SK-N-SH (cell line): ENCODE data around the gene BTBD18. TPM values are rescaled to one million over a fixed set of nuclear protein-coding genes. Genes with fewer than 3 reads are reported as not detected.

Experiments
- CTCF ChIA-PET: fragments of 300-600, 350-600 bp; formaldehyde crosslinking; extraction: SDS; loops from one replicate; lab custom pipeline; 2021; lab: Yijun Ruan, JAX
- POLR2A ChIA-PET: fragments of 350-600 bp; sonication (Branson Sonifier 250); formaldehyde crosslinking; extraction: SDS; loops from one replicate; lab custom pipeline; 2020; ENCODE audit warnings: antibody characterized with exemption, inconsistent platforms; lab: Yijun Ruan, JAX
- DNase-seq: peaks from one replicate; pipeline ENCODE4 v3.0.0; 2012
- H2AFZ ChIP-seq: fragments of 200-600 bp; sonication (generic); 2 replicates; pipeline ENCODE4 v1.8.1; 2016; ENCODE audit warnings: antibody characterized with exemption, mild to moderate bottlenecking, low read depth
- H3F3A ChIP-seq: fragments of 200-600 bp; sonication (generic); replicated peaks from 2 replicates; pipeline ENCODE3; 2016; ENCODE audit warnings: antibody characterized with exemption, mild to moderate bottlenecking; ENCODE audit not compliant: insufficient read depth
- H3K27ac ChIP-seq, 2 experiments: fragments of 200-500 bp in 1 of 2; fragments of 200-600 bp in 1 of 2; sonication (Bioruptor generic) in 1 of 2; sonication (generic), shearing (Covaris generic) in 1 of 2; 2 replicates each; pipeline versions ENCODE4 v1.5.1 to v1.6.1; 2014 to 2016; ENCODE audit warnings: low read depth in 2 of 2, inconsistent platforms in 1 of 2, low read length in 1 of 2, mild to moderate bottlenecking in 1 of 2, mixed read lengths in 1 of 2
- H3K27me3 ChIP-seq: fragments of 200-600 bp; sonication (generic), shearing (Covaris generic); 2 replicates; pipeline ENCODE4 v1.6.1; 2016; ENCODE audit warnings: mixed run types; ENCODE audit not compliant: insufficient read depth
- H3K36me3 ChIP-seq, 2 experiments: fragments of 200-500 bp in 1 of 2; fragments of 200-600 bp in 1 of 2; sonication (Bioruptor generic) in 1 of 2; sonication (generic) in 1 of 2; replicated peaks in 1 of 2; 2 replicates each; pipeline versions ENCODE3 to v1.5.1; 2014 to 2016; ENCODE audit warnings: low read length in 1 of 2, mild to moderate bottlenecking in 1 of 2; ENCODE audit not compliant: insufficient read depth in 2 of 2, control insufficient read depth in 1 of 2
- H3K4me1 ChIP-seq, 2 experiments: fragments of 200-500 bp in 1 of 2; fragments of 200-600 bp in 1 of 2; sonication (Bioruptor generic) in 1 of 2; sonication (generic), shearing (Covaris generic) in 1 of 2; 2 replicates each; pipeline versions ENCODE4 v1.5.1 to v1.6.1; 2014 to 2016; ENCODE audit warnings: low read depth in 1 of 2, low read length in 1 of 2, mixed run types in 1 of 2; ENCODE audit not compliant: insufficient read depth in 2 of 2, control insufficient read depth in 1 of 2
- H3K4me2 ChIP-seq: fragments of 200-600 bp; sonication (generic), shearing (Covaris generic); 2 replicates; pipeline ENCODE4 v1.6.1; 2017; ENCODE audit warnings: mixed run types
- H3K4me3 ChIP-seq, 2 experiments: fragments of 200-500 bp in 1 of 2; fragments of 200-600 bp in 1 of 2; sonication (Bioruptor generic) in 1 of 2; sonication (generic), shearing (Covaris generic) in 1 of 2; 2 replicates each; pipeline versions ENCODE4 v1.5.1 to v1.8.1; 2014 to 2016; ENCODE audit warnings: low read depth in 2 of 2, inconsistent platforms in 1 of 2, low read length in 1 of 2, mild to moderate bottlenecking in 1 of 2, mixed read lengths in 1 of 2, moderate library complexity in 1 of 2
- H3K79me2 ChIP-seq: fragments of 200-600 bp; sonication (generic); 2 replicates; pipeline ENCODE4 v1.8.1; 2017; ENCODE audit warnings: mild to moderate bottlenecking; ENCODE audit not compliant: insufficient read depth
- H3K9ac ChIP-seq: fragments of 200-600 bp; sonication (generic); 2 replicates; pipeline ENCODE4 v1.6.1; 2017; ENCODE audit warnings: mixed run types
- H3K9me2 ChIP-seq: fragments of 200-600 bp; sonication (generic); 2 replicates; pipeline ENCODE4 v1.6.1; 2017; ENCODE audit warnings: mixed run types
- H3K9me3 ChIP-seq: fragments of 200-600 bp; sonication (generic); 2 replicates; pipeline ENCODE4 v1.6.1; 2017; ENCODE audit warnings: mixed run types, mild to moderate bottlenecking, moderate library complexity
- H4K20me1 ChIP-seq: fragments of 200-600 bp; sonication (generic); 2 replicates; pipeline ENCODE4 v1.6.1; 2017; ENCODE audit warnings: mild to moderate bottlenecking, mixed run types; ENCODE audit not compliant: insufficient read depth
- CHD2 ChIP-seq: fragments of 150-350 bp; IDR thresholded peaks from 2 replicates; pipeline ENCODE4 v1.6.1; 2018; ENCODE audit warnings: low read length; ENCODE audit not compliant: partially characterized antibody
- GATA2 ChIP-seq: sonication (generic); formaldehyde crosslinking; IDR thresholded peaks from 2 replicates; pipeline ENCODE4 v1.5.0; 2020; ENCODE audit warnings: mild to moderate bottlenecking, missing genetic modification reagents
- MEF2A ChIP-seq: IDR thresholded peaks from 2 replicates; pipeline ENCODE4 v1.4.0; 2012; ENCODE audit warnings: low read depth, borderline replicate concordance
- RAD21 ChIP-seq: IDR thresholded peaks from 2 replicates; pipeline ENCODE4 v1.6.1; 2012; ENCODE audit warnings: mild to moderate bottlenecking, low read length
- SIN3A ChIP-seq: IDR thresholded peaks from 2 replicates; pipeline ENCODE4 v1.6.1; 2012; ENCODE audit warnings: low read depth, mild to moderate bottlenecking, low read length, moderate library complexity, borderline replicate concordance
- TAF1 ChIP-seq: IDR thresholded peaks from 2 replicates; pipeline ENCODE4 v1.6.1; 2012; ENCODE audit warnings: low read depth, mild to moderate bottlenecking, low read length, moderate library complexity, borderline replicate concordance
- TCF12 ChIP-seq: IDR thresholded peaks from 2 replicates; pipeline ENCODE4 v1.4.0; 2012
- WGBS: methylation state at CpG from one replicate; pipeline ENCODE4 v1.1.6; 2017; ENCODE audit warnings: low lambda C conversion rate; 5-methylcytosine and 5-hydroxymethylcytosine counted together
- polyA plus RNA-seq, 3 experiments: library from polyadenylated mRNA; depleted of rRNA; stranded (reverse); fragments of >200 nt; gene quantifications; 2 replicates each; pipeline ENCODE4 v1.2.3, GENCODE V29; 2012
- TF ChIP-seq, protein P1 (sequence below): IDR thresholded peaks from 2 replicates; pipeline ENCODE4 v1.6.1; 2012; ENCODE audit warnings: mild to moderate bottlenecking, low read depth, low read length, moderate library complexity
- TF ChIP-seq, protein P2 (sequence below): IDR thresholded peaks from 2 replicates; pipeline ENCODE4 v1.4.0; 2012; ENCODE audit warnings: low read depth
- TF ChIP-seq, protein P3 (sequence below): fragments of 150-350 bp; IDR thresholded peaks from 2 replicates; pipeline ENCODE4 v1.6.1; 2017; ENCODE audit warnings: antibody characterized with exemption, low read length, low read depth, borderline replicate concordance

Gene BTBD18
- polyA plus RNA-seq, 1 of the 3 experiments (the other 2 are of a cell fraction), result not detected

GRCh38 chr11:57785072-57785471 is 33.5 kb upstream of the BTBD18 start:
- ChIA-PET POLR2A (interaction anchor here (0.8 kb wide), 1 partner anchor 15 kb away, joined by 3 read pairs; no protein-coding TSS in a partner anchor), CTCF (interaction anchor here (0.8 to 1.2 kb wide), 2 partner anchors 16 to 34 kb away, joined by 3 to 8 read pairs; no protein-coding TSS in a partner anchor)
- peaks cover 39% of the 10 kb centered on the region for H4K20me1 ChIP-seq

DNA sequence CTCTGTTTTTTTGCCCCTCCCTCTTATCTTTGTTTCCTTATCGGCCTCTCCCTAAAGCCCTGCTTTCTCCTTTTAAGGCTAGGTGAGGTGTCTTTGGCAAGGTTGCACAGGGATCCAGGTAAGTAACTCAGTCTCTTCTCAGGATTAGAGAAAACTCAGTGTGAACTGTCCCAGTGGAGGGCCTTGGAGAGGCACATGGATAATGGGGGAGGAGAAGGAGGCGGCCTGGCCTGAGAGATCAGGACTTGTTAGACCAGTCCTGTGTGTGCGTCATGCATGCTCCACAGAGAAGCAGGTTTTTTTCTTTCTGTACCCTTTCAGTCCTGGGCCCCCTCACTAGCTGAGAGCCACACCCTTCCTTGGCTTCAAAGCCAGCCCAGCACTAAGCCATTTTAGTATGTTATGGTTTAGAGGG is 29.9 kb upstream of the BTBD18 start:
- DNase-seq, result no peak
- Histone ChIP-seq H3K9me2 (no peaks in the 10 kb centered on the region), H3K9ac (no peak overlapping the region), H3K4me2 (no peak overlapping the region), H3K9me3 (no peaks in the 10 kb centered on the region), H3K4me3 (no peak overlapping the region), H3K27me3 (no peaks in the 10 kb centered on the region), H3K79me2 (peaks cover 95% of the 10 kb centered on the region), H4K20me1 (peaks cover 53% of the 10 kb centered on the region), H2AFZ (no peak overlapping the region), H3K27ac (no peak overlapping the region), H3K4me1 (peaks cover 28 to 45% of the 10 kb centered on the region in 2 experiments), H3F3A (peaks cover 16% of the 10 kb centered on the region), H3K36me3 (peaks cover 0 to 4% of the 10 kb centered on the region in 2 experiments)
- CTCF ChIA-PET, result interaction anchor here (7.6 kb wide), 1 partner anchor 19 kb away, joined by 43 read pairs; no protein-coding TSS in a partner anchor
- no peak for TF ChIP-seq CHD2
- TF ChIP-seq, protein P1, sequence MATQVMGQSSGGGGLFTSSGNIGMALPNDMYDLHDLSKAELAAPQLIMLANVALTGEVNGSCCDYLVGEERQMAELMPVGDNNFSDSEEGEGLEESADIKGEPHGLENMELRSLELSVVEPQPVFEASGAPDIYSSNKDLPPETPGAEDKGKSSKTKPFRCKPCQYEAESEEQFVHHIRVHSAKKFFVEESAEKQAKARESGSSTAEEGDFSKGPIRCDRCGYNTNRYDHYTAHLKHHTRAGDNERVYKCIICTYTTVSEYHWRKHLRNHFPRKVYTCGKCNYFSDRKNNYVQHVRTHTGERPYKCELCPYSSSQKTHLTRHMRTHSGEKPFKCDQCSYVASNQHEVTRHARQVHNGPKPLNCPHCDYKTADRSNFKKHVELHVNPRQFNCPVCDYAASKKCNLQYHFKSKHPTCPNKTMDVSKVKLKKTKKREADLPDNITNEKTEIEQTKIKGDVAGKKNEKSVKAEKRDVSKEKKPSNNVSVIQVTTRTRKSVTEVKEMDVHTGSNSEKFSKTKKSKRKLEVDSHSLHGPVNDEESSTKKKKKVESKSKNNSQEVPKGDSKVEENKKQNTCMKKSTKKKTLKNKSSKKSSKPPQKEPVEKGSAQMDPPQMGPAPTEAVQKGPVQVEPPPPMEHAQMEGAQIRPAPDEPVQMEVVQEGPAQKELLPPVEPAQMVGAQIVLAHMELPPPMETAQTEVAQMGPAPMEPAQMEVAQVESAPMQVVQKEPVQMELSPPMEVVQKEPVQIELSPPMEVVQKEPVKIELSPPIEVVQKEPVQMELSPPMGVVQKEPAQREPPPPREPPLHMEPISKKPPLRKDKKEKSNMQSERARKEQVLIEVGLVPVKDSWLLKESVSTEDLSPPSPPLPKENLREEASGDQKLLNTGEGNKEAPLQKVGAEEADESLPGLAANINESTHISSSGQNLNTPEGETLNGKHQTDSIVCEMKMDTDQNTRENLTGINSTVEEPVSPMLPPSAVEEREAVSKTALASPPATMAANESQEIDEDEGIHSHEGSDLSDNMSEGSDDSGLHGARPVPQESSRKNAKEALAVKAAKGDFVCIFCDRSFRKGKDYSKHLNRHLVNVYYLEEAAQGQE, result no peak
- no peak for TF ChIP-seq TCF12
- TF ChIP-seq, protein P2, sequence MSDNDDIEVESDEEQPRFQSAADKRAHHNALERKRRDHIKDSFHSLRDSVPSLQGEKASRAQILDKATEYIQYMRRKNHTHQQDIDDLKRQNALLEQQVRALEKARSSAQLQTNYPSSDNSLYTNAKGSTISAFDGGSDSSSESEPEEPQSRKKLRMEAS, result no peak
- TF ChIP-seq, protein P3, sequence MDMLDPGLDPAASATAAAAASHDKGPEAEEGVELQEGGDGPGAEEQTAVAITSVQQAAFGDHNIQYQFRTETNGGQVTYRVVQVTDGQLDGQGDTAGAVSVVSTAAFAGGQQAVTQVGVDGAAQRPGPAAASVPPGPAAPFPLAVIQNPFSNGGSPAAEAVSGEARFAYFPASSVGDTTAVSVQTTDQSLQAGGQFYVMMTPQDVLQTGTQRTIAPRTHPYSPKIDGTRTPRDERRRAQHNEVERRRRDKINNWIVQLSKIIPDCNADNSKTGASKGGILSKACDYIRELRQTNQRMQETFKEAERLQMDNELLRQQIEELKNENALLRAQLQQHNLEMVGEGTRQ, result no peak
- POLR2A ChIA-PET, result no interaction called here
- WGBS, result 95% methylated on average over 3 of the region's 3 CpGs

More at GRCh38 chr11:57785072-57785471, 33.5 kb upstream of the BTBD18 start:
- Histone ChIP-seq H3K4me3 (no peak overlapping the region), H3K9ac (no peak overlapping the region), H3K4me2 (no peak overlapping the region), H3F3A (peaks cover 5% of the 10 kb centered on the region), H3K36me3 (peaks cover 0 to 4% of the 10 kb centered on the region in 2 experiments), H2AFZ (no peak overlapping the region), H3K27me3 (no peaks in the 10 kb centered on the region), H3K27ac (no peak overlapping the region), H3K9me2 (no peaks in the 10 kb centered on the region), H3K9me3 (no peaks in the 10 kb centered on the region), H3K4me1 (peaks cover 0 to 22% of the 10 kb centered on the region in 2 experiments; a peak in 2 of 4 replicates), H3K79me2 (peaks cover 99% of the 10 kb centered on the region)
- no peak for DNase-seq
- no peak for TF ChIP-seq RAD21
- no peak for TF ChIP-seq TAF1
- TF ChIP-seq MEF2A, result no peak
- TF ChIP-seq TCF12, result no peak
- no peak for TF ChIP-seq GATA2 (CRISPR knock-in tag)
- no peak for TF ChIP-seq SIN3A
- 92% methylated on average over 2 of the region's 2 CpGs for WGBS
